Stimulated activated CD4-positive, alpha-beta T cell treated with anti-CD3 and anti-CD28 coated beads, Interleukin-1b, Interleukin-23, amount 100 ng/mL, for 4 hours (primary cell): ENCODE data around the gene UST.
"Not testable (repeated sequence)": the region's sequence is repeated elsewhere in the genome, so short reads cannot be mapped to it uniquely, and the experiment has no call there.

Experiments
- DNase-seq, 2 donors: peaks; one replicate each; pipeline ENCODE4 v3.0.0-alpha.2; 2020; ENCODE audit warnings: low read depth in 2 of 2

UST gene

DNA sequence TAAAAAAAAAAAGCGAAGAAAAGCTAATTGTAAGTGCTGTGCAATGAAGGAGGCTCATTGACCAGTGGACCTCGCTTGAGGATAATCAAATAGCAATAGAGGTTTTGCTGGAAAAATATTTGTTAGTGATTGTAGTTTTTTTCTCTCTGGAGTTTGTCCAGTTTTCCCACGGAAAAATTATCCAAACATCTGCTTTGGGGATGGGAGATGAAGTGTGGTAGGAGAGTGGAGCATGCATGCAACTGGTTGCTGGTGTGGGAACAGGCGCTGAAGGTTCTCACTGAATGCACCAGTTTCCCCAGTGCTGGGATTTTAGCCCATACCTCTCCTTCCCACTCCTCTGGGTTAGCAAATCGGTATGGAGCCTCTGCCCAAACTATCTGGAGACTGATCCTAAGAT lies 288.9 kb downstream of the UST start:
- no peak for DNase-seq

DNA sequence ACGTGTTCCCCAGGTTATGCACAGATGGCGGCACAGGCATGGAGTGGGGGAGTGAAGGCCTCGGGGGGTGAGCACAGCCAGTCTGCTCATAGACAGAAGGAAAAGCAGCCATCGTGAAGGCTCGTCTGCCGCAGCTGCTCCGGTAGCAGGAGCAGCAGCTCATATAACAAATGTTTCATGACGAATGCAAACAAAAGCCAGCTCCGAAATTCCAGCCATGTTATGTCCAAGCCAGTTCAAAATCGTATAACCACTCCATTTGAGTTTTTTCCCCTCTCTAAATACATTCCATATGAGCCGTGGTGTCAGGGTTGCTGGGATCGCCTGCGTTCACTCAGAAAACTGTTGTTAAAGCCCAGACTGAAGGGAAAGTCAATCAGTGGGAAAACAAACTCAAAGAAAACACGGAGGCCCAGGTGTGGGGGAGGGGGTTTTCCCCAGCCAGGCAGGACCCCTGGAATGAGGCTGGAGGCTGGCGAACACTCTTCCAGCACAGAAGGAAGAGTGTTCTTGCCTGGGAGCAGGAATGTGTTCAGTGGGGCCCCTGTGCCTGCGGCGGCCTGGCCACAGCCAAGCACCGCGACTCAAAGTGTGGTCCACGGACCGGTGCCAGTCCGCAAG lies 290.3 kb downstream of the UST start:
- DNase-seq: no peak

DNA sequence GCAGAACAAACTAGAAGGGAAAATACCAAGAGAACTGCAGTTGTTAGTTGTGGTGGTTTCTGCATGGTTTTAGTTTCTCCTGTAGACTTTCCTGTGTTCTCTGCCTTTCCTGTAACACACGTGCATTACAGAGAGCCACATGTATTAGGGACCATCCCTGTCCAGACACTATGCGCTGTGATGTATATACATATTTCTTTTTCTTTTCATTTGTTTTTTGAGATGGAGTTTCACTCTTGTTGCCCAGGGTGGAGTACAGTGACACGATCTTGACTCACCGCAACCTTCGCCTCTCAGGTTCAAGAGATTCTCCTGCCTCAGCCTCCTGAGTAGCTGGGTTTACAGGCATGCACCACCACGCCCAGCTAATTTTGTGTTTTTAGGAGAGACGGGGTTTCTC lies 292.2 kb downstream of the UST start:
- not testable (repeated sequence) for DNase-seq

DNA sequence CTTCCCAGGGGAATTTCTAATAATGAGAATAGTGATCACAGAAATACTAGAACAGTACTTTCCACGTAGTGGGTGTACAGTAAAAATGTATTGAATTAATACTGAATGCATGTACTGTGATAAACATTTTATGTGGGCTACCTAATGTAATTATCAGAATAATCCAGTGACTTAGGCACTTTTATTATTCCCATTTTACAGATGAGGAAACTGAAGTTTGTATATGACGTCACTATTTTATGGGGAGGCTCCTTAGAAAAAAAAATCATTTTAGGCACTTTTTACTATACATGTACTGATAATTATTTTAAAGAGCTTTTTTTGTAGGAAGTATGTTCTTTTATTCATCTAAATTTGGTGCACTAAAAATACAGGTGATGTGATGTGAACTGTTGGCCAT lies 295.1 kb downstream of the UST start:
- DNase-seq: no peak

DNA sequence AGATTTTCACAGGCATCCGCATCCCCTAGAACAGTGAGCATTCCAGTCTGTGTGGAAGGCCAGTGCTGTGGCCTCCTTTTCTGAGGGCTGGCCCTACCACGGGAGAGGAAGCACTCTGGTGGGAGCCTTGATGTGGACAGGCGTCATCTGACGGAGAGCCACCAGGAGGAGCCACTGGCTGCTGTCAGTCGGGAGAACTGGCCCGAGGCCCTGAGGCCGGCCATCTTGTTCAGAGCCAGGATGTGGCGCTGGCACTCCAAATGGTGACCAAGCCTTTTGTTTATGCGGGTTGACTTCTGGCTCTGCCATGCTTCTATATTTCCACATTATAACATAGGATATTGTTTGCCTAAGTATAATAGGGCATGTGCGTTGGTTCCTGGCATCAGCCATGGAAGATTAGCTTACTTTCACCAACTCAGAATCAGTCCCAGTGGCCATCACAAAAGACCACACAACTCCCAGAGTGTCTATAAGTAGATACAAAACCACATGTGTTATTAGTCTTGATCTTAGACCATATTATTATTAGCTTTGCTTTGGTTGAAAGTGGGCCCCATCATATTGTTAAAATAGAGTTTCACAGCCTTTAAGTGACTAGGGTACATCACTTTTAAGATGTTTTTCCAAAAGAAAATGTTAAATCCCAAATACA lies 296.8 kb downstream of the UST start:
- no peak for DNase-seq

DNA sequence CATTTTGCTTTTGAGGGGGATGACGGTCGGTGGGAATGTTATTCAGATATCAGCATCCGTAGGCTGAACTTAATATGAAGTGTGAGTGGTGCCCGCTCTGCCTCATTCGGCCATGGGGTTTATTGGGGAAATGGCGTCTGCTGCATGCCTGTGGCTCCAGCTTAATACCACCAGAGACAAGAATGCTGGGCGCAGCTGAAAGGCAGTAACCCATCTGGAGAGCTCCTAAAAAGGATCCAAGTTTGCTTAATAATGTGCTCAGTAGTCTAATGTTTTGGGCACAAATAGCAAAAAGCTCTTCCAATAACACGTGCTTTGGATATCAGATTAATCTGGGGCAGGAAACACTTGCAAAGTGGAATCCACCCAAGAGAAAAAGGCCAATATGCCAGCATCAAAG lies 297.7 kb downstream of the UST start:
- DNase-seq: no peak

DNA sequence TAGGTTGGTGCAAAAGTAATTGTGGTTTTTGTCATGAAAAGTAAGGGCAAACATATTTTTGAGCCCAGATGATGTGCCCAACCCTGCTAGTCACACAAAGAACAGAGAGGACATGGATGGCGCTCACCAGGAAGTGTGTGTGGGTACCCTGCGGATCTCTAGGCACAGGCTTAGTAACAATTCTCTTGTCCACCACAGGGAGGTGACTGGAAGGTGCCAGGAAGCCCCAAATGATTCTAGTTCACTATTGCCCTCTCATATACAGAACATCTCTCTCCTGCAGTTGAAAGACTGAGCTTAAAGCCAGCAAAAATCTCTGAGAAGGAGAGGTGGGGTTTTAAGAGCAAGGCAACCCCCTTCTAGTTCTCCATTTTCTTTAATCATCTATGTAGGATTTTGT lies 298.6 kb downstream of the UST start:
- no peak for DNase-seq

DNA sequence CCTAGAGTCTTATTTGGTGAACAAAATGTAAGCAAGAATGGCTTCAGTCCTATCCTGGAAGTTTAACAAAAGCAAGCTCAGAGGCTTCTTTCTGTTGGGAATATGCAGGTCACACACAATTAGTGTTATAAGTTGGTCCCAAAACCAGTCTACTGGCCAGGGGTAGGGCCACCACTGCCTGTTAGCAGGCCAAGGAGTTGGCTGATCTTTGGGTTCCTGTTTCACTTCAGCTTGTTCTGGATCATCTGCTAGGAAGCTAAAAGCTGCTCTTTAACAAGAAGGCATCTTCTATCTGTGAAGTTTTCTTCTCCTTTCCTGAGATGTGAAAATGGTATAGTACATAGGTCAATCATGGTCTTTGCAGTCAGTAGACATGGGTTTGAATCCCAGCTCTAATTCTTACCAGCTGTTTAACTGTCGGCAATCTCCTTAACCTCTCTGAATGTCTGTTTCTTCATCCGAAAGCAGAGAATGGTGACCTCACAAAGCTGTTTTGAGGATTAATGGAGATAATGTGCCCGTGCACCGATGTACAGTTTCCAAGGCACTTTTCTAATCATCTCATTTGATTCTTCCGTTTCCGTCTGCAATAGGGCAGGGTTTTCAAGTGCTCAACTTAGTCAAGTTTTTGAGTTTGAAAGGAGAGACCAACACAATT lies 299.5 kb downstream of the UST start:
- DNase-seq: no peak

DNA sequence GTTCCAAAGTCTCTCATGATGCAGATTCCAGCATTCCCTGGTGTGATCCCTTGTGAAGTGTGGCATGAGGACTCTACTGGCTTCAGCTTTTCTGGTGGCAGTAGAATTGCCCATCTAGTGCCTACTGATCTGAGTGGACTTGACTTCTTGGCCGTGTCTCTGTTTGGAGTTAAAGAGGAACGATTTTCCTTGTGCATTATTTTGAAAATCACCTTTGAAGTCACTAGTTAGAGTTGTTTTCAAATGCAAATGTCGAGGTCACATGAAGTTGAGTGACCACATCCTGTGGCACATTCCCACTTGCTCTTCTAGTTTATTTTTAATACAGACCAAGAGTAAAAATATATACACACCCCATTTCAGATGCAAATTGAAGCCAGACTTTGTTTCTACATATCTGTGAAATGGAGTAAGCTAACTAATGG lies 300.0 kb downstream of the UST start:
- no peak for DNase-seq

DNA sequence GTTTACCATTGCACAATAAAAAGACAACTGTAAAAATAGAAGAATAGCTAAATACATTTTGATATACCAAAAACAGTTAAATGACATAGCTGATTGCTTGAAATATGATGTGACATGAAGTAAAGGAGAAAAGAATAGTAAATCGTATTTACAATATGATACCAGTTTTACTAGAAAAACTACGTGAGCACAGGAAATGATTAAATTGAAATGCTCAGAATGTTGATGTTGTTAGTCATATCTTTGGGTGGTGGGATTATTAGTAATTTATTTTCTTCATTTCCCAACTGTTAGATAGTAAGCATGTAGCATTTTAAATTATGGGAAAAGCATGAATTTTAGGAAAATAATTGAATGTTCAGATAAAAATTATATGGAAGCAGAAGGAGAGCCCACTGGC lies 302.4 kb downstream of the UST start:
- no peak for DNase-seq

DNA sequence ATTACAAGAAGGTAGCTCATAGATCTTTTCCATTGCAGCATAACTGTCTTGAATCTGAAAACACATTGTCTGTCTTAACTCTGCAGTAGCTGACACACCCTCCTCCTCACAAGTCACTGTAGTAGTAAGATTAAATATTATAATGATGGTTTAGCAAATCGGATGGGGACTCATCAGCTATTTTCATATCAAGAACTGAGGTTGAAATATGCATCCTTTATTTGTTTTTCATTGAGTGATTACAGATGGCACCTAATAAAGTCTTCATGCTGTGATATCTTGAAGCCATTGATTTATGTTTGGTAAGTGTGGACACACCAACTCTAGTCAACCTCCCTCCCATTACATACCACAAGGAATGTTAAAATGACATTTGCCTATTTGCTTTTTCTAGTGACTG lies 303.3 kb downstream of the UST start:
- DNase-seq: no peak

DNA sequence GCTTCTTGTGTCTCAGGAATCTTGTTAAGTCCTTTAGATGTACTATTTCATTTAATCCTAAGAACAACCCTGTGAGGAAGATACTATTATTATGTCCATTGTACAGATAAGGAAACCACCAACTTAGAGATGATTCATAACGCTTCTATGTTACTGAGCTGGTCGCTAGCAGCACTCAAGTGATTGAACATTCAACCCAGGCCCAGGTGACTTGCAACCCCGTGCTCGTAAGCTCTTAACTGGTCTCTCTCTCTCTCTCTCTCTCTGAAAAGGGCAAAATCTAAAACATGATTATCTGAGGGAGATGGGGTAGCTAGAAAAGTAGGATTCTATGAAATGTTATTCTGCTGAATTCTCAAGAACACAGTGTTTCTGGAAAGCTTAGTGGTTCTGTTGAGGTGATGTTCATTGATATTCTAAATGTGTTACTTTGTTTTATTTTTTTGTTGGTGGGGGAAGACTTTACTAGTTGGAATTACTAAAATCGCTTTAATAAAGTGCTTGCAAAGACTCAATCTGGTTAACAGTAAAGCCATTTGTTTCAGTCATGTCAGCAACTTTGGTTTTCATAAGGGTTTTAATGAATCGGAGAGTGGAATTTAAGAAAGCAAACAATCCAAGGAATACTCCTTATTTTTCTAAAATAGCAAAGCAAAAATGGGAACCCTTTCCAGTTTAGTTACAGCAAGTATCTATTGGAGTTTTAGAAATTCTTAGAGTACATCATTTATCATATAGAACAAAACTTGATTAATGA lies 305.7 kb downstream of the UST start:
- no peak for DNase-seq

DNA sequence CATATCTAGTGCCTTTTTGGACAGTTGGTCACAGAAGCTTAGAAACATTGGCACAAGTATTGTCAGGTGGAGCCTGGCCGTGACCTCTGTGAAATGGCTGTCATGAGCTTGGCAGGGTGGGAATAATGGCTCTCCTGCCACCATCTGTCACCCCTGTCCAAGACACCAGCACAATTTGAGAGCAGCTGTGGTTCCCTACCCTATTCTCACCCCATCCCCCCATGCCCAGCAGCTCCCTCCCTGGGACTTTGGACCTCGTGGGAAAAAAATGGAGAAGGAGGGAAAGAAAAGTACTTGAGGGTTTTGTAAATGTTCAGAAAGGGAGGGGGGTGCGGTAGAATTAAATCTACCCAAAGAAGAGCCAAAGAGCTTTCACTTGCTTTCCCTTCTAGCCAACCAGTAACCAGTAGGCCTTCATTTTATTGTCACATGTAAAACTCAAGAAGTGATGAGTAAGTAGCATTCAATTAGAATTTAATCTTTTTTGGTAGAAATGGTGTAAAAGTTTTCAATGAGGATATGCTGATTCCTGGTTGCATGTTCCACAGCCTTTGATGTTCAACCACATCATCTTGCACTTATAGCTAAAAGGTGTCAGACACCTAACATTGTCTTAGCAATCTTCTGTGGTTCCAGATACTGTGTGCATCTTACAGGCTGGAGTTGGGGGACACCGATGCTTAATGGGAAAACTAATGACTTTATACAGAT lies 307.2 kb downstream of the UST start:
- no peak for DNase-seq

DNA sequence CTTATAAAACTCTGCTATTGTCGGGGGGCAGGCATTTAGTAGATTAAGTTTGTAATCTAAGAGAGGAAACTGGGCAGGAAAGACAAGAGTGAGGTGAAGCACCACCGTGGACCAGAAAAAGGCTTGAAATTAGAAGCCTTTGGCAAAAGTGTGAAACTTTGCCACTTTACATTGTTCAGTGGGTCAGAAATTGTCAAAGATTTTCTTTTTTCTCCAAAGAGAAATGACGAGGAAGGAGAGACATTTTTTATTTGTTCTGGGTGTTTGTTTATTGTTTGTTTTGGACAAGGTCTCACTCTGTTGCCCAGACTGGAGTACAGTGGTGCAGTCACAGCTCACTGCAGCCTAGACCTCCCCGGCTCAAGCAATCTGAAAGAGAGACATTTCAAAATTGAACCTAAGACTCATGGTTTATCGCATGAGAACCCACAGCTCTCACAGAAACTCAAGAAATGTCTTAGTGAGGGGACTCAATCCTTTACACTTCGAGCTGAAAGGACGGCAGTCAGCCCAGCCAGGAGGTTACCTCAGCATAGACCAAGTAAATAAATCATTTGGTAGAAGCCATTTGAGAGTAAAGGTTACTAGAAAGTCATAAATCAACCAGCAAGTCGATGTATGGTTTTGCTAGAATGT lies 307.8 kb downstream of the UST start:
- DNase-seq: no peak

DNA sequence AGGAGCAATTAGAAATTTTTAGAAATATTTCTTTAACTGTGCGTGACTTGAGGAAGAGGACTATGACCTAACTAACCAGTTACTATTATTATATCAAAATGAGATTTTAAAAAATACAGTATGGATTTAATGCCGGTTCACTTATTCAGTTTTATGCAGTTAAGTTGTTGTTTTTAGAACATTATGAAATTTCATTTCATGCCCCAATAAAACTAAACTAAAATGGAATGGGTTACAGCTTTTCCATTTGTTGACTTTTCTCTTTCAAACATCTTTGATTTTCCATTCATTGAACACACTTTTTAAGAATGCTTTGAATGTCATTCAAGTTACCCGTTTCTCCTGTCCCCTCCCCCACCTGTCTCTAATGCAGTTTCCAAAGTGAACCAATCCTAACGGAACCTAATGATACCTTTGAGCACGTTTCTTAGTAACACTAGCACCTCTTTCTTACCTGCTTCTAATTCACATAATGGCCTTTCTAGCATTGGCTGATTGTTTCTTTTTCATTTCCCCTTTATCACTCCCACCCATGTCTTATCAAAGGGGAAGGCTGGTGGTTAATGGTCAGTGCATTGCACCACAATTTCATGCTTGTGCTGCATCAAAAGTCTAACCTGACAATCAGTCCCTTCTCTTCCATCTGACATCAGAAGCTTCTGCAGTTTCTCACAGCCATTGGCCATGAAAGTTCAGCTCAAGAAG lies 308.5 kb downstream of the UST start:
- DNase-seq: no peak

DNA sequence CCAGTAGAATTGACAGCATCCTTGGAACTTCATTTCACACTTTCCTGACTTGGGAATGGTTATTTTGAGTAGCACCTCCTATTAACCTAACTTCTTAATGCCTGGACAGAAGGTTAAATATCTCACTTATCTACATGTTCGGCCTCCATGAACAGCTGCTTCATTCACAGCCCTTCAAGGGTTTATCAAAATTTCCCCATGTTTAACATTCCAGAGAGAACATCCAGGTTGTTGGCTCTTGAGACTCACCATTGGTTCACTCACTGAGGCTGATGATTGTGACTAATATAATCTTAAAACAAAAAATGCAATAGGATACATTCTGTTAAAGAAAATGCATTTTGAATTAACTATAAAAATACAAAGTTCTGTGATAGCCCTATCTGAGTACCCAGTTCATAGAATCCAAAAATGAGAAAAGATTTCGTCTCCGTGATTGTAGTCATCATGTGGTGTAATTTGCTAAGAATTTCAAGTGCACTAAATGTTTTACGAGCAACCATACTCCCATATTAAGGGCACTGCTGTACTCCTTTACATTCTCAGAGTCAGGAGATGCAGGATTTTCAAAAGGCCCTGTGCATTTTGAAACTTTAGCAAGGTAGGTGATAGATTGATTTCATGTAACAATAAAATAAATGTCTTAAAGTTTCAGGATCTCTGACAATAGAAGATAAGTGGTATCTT lies 310.1 kb downstream of the UST start:
- no peak for DNase-seq

DNA sequence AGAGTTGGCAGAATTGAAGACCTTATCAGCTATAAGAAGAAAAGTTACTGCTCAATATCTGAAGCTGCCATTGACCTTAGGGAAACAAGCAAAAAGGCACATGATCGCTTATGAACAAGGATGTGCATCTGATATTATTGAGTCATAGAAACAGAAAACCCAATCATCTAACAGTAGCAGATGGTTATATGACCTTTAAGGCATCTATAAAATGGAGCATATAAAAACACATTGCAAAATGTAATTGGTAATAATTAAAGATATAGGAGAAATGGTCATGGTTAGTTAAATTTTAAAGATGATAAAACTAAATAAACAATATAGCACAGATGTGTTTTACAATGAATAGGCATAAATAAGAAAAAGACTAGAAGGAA lies 310.6 kb downstream of the UST start:
- DNase-seq: no peak

DNA sequence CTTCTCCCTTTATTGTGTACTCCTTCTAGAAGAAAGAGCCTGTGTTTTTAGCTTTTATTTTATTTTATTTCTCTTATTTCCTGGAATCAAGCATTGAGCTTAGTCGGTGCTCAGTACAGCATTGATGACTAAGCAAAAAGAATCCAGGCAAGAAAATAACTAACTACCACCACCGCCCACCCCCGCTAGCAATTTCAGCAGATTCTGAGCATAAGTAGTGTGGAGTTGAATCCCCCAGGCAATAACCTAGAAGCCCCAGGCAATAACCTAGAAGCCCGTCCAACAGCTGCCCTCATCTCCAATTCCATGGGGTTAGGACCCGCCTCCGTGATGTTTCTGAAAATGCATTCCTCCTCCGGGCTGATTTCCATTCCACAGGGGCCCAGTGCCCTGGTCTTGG lies 312.7 kb downstream of the UST start:
- DNase-seq: no peak

DNA sequence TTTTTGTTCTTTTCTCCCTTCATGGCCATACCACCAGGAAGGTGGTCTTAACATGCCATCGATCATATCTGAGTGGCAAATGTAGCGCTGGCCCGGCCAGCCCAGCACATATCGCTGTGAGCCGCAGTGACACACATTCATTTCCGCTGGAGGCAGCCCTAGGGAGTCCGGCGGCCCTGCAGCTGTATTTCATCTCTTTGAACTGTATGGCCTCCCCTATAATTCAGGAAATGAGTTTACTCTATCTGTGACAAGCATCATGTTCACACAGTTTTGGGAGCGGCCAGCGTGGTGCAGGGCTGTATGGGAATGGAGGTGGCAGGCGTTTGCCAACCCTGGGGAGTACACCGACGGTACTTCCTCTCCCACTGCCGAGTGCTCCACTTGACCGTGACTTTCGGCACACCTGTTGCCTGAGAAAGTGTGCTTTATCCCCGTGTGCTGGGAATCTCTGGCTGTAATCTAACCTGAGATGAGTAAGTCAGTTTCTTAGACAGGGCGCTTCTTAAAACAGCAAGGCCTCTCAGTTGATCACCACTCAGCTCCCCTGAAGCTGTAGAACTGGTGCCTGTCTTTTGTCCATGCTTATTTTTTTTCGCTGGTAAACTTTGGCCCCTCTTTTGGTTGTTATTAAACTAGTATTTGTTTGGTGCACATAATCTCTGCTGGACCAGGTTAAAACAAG lies 313.6 kb downstream of the UST start:
- peak in 1 of 2 donors; percentile 24 for DNase-seq
